ENCODE results near the gene ZNF780A.

Gene ZNF780A

DNA sequence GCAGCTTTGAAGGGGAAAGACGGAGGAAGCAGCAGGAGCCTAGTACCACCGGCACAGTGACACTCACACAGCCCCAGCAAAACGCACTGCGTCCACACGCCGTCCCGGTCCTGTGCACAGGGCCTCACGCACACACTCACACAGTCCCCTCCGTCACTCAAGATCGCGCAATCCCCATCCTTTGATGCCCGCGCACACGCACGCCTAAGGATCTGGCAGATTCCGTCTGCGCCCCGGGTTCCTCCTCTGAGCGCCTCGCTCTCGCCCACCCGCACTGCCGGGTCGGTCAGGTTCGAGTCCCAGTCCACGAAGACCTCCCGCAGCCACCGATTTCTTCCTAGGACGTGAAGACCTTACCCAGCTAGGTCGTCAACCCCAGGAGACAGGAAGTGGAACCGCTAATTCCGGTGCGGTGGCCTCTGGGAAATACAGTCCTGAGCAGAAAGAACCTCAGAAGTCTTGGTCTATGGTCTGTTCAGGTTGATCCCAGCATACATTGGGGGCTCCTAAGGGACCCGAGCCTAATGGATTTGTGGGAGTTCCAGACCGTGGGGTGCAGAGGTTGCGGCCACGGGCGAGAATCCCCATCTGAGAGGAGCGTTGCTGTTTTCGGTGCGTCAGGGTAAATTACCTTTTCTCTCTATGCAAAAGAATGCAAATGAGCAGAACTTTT is 34.8 kb downstream of the ZNF780A start, which contains the start of gene ZNF780B (continued):
- TF ChIP-seq, protein P1, sequence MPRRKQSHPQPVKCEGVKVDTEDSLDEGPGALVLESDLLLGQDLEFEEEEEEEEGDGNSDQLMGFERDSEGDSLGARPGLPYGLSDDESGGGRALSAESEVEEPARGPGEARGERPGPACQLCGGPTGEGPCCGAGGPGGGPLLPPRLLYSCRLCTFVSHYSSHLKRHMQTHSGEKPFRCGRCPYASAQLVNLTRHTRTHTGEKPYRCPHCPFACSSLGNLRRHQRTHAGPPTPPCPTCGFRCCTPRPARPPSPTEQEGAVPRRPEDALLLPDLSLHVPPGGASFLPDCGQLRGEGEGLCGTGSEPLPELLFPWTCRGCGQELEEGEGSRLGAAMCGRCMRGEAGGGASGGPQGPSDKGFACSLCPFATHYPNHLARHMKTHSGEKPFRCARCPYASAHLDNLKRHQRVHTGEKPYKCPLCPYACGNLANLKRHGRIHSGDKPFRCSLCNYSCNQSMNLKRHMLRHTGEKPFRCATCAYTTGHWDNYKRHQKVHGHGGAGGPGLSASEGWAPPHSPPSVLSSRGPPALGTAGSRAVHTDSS (tag by site-specific recombination; IDR thresholded peaks at IDR 0.05): no peak
- TF ChIP-seq, protein P2, sequence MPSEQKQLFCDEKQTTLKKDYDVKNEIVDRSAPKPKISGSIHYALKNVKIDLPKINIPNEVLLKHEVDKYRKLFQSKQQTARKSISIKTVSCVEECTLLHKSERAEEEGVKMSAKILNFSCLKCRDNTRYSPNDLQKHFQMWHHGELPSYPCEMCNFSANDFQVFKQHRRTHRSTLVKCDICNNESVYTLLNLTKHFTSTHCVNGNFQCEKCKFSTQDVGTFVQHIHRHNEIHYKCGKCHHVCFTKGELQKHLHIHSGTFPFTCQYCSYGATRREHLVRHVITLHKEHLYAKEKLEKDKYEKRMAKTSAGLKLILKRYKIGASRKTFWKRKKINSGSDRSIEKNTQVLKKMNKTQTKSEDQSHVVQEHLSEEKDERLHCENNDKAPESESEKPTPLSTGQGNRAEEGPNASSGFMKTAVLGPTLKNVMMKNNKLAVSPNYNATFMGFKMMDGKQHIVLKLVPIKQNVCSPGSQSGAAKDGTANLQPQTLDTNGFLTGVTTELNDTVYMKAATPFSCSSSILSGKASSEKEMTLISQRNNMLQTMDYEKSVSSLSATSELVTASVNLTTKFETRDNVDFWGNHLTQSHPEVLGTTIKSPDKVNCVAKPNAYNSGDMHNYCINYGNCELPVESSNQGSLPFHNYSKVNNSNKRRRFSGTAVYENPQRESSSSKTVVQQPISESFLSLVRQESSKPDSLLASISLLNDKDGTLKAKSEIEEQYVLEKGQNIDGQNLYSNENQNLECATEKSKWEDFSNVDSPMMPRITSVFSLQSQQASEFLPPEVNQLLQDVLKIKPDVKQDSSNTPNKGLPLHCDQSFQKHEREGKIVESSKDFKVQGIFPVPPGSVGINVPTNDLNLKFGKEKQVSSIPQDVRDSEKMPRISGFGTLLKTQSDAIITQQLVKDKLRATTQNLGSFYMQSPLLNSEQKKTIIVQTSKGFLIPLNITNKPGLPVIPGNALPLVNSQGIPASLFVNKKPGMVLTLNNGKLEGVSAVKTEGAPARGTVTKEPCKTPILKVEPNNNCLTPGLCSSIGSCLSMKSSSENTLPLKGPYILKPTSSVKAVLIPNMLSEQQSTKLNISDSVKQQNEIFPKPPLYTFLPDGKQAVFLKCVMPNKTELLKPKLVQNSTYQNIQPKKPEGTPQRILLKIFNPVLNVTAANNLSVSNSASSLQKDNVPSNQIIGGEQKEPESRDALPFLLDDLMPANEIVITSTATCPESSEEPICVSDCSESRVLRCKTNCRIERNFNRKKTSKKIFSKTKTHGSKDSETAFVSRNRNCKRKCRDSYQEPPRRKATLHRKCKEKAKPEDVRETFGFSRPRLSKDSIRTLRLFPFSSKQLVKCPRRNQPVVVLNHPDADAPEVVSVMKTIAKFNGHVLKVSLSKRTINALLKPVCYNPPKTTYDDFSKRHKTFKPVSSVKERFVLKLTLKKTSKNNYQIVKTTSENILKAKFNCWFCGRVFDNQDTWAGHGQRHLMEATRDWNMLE (tag by site-specific recombination; conservative IDR thresholded peaks at IDR 0.05; ENCODE audit: low read depth): peak; percentile 100
- TF ChIP-seq, protein P3, sequence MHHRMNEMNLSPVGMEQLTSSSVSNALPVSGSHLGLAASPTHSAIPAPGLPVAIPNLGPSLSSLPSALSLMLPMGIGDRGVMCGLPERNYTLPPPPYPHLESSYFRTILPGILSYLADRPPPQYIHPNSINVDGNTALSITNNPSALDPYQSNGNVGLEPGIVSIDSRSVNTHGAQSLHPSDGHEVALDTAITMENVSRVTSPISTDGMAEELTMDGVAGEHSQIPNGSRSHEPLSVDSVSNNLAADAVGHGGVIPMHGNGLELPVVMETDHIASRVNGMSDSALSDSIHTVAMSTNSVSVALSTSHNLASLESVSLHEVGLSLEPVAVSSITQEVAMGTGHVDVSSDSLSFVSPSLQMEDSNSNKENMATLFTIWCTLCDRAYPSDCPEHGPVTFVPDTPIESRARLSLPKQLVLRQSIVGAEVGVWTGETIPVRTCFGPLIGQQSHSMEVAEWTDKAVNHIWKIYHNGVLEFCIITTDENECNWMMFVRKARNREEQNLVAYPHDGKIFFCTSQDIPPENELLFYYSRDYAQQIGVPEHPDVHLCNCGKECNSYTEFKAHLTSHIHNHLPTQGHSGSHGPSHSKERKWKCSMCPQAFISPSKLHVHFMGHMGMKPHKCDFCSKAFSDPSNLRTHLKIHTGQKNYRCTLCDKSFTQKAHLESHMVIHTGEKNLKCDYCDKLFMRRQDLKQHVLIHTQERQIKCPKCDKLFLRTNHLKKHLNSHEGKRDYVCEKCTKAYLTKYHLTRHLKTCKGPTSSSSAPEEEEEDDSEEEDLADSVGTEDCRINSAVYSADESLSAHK (tag by site-specific recombination; IDR thresholded peaks at IDR 0.05): no peak; the same call in 1 of the 2 replicates
- TF ChIP-seq PRDM1 (tag by site-specific recombination; IDR thresholded peaks at IDR 0.05) (no peak), ZNF169 (tag by site-specific recombination; IDR thresholded peaks at IDR 0.05) (0 out of 2 replicates have a peak, but pooled peaks have one; percentile 62), ZNF341 (tag by site-specific recombination; IDR thresholded peaks at IDR 0.05; ENCODE audit: low read depth) (0 out of 2 replicates have a peak, but pooled peaks have one; percentile 20), ZEB2 (tag by site-specific recombination; IDR thresholded peaks at IDR 0.05) (peak; percentile 69), HOXD13 (CRISPR knock-in tag; IDR thresholded peaks at IDR 0.05; ENCODE audit: borderline replicate concordance) (no peak), ZNF677 (tag by site-specific recombination; IDR thresholded peaks at IDR 0.05) (no peak), ZSCAN16 (tag by site-specific recombination; IDR thresholded peaks at IDR 0.05) (no peak), ZNF350 (tag by site-specific recombination; IDR thresholded peaks at IDR 0.05) (peak; percentile 79; the same call in 1 of the 2 replicates), SETDB1 (IDR thresholded peaks at IDR 0.05; ENCODE audit: insufficient read length, low read length) (peak; percentile 74), GLI4 (tag by site-specific recombination; IDR thresholded peaks at IDR 0.05) (no peak), ZNF501 (tag by site-specific recombination; IDR thresholded peaks at IDR 0.05) (peak; percentile 77)
- TF ChIP-seq, protein P4, sequence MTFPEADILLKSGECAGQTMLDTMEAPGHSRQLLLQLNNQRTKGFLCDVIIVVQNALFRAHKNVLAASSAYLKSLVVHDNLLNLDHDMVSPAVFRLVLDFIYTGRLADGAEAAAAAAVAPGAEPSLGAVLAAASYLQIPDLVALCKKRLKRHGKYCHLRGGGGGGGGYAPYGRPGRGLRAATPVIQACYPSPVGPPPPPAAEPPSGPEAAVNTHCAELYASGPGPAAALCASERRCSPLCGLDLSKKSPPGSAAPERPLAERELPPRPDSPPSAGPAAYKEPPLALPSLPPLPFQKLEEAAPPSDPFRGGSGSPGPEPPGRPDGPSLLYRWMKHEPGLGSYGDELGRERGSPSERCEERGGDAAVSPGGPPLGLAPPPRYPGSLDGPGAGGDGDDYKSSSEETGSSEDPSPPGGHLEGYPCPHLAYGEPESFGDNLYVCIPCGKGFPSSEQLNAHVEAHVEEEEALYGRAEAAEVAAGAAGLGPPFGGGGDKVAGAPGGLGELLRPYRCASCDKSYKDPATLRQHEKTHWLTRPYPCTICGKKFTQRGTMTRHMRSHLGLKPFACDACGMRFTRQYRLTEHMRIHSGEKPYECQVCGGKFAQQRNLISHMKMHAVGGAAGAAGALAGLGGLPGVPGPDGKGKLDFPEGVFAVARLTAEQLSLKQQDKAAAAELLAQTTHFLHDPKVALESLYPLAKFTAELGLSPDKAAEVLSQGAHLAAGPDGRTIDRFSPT (tag by site-specific recombination; IDR thresholded peaks at IDR 0.05): no peak
- TF ChIP-seq, protein P5, sequence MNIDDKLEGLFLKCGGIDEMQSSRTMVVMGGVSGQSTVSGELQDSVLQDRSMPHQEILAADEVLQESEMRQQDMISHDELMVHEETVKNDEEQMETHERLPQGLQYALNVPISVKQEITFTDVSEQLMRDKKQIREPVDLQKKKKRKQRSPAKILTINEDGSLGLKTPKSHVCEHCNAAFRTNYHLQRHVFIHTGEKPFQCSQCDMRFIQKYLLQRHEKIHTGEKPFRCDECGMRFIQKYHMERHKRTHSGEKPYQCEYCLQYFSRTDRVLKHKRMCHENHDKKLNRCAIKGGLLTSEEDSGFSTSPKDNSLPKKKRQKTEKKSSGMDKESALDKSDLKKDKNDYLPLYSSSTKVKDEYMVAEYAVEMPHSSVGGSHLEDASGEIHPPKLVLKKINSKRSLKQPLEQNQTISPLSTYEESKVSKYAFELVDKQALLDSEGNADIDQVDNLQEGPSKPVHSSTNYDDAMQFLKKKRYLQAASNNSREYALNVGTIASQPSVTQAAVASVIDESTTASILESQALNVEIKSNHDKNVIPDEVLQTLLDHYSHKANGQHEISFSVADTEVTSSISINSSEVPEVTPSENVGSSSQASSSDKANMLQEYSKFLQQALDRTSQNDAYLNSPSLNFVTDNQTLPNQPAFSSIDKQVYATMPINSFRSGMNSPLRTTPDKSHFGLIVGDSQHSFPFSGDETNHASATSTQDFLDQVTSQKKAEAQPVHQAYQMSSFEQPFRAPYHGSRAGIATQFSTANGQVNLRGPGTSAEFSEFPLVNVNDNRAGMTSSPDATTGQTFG (tag by site-specific recombination; IDR thresholded peaks at IDR 0.05; ENCODE audit: borderline replicate concordance): no peak
- TF ChIP-seq, protein P6, sequence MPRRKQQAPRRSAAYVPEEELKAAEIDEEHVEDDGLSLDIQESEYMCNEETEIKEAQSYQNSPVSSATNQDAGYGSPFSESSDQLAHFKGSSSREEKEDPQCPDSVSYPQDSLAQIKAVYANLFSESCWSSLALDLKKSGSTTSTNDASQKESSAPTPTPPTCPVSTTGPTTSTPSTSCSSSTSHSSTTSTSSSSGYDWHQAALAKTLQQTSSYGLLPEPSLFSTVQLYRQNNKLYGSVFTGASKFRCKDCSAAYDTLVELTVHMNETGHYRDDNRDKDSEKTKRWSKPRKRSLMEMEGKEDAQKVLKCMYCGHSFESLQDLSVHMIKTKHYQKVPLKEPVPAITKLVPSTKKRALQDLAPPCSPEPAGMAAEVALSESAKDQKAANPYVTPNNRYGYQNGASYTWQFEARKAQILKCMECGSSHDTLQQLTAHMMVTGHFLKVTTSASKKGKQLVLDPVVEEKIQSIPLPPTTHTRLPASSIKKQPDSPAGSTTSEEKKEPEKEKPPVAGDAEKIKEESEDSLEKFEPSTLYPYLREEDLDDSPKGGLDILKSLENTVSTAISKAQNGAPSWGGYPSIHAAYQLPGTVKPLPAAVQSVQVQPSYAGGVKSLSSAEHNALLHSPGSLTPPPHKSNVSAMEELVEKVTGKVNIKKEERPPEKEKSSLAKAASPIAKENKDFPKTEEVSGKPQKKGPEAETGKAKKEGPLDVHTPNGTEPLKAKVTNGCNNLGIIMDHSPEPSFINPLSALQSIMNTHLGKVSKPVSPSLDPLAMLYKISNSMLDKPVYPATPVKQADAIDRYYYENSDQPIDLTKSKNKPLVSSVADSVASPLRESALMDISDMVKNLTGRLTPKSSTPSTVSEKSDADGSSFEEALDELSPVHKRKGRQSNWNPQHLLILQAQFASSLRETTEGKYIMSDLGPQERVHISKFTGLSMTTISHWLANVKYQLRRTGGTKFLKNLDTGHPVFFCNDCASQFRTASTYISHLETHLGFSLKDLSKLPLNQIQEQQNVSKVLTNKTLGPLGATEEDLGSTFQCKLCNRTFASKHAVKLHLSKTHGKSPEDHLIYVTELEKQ (tag by site-specific recombination; IDR thresholded peaks at IDR 0.05; ENCODE audit: borderline replicate concordance): 0 out of 2 replicates have a peak, but pooled peaks have one; percentile 13
- TF ChIP-seq, protein P7, sequence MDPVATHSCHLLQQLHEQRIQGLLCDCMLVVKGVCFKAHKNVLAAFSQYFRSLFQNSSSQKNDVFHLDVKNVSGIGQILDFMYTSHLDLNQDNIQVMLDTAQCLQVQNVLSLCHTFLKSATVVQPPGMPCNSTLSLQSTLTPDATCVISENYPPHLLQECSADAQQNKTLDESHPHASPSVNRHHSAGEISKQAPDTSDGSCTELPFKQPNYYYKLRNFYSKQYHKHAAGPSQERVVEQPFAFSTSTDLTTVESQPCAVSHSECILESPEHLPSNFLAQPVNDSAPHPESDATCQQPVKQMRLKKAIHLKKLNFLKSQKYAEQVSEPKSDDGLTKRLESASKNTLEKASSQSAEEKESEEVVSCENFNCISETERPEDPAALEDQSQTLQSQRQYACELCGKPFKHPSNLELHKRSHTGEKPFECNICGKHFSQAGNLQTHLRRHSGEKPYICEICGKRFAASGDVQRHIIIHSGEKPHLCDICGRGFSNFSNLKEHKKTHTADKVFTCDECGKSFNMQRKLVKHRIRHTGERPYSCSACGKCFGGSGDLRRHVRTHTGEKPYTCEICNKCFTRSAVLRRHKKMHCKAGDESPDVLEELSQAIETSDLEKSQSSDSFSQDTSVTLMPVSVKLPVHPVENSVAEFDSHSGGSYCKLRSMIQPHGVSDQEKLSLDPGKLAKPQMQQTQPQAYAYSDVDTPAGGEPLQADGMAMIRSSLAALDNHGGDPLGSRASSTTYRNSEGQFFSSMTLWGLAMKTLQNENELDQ (tag by site-specific recombination; IDR thresholded peaks at IDR 0.05; ENCODE audit: low read depth): no peak

Data from HEK293 (cell line).